Caco-2 (cell line): ENCODE data around the gene ACLY. TPM values are rescaled to one million over a fixed set of nuclear protein-coding genes. Genes with fewer than 3 reads are reported as not detected.
"Not testable (repeated sequence)": the region's sequence is repeated elsewhere in the genome, so short reads cannot be mapped to it uniquely, and the experiment has no call there.

ENCODE experiments used
- BruUV-seq: library from RNA; stranded (reverse); fragments of 400-500 nt; replicated peaks from 2 replicates; lab custom pipeline; 2021; lab: Mats Ljungman, UMichigan
- CTCF ChIA-PET: fragments of 300-600 bp; sonication (Branson Sonifier 250); formaldehyde crosslinking; loops from one replicate; lab custom pipeline; 2022; ENCODE audit warnings: antibody characterized with exemption; lab: Charles Lee
- POLR2A ChIA-PET: fragments of 300-600 bp; sonication (Branson Sonifier 250); formaldehyde crosslinking; loops from one replicate; lab custom pipeline; 2022; ENCODE audit warnings: antibody characterized with exemption; lab: Charles Lee
- DNase-seq, 2 experiments: peaks; one replicate each; pipeline versions ENCODE4 v3.0.0 to v3.0.0-alpha.2; 2020 to 2022
- H3K27me3 ChIP-seq: replicated peaks from 2 replicates; pipeline ENCODE4 v1.6.0; 2011; ENCODE audit warnings: low read length; ENCODE audit not compliant: control insufficient read depth, insufficient read depth
- H3K36me3 ChIP-seq: 2 replicates; pipeline ENCODE4 v1.5.1; 2011; ENCODE audit warnings: low read length; ENCODE audit not compliant: control insufficient read depth, insufficient read depth
- H3K4me1 ChIP-seq: fragments of 250-450 bp; sonication (Bioruptor Pico); 2 replicates; pipeline ENCODE4 v1.5.1; 2020; ENCODE audit warnings: mild to moderate bottlenecking
- H3K4me3 ChIP-seq: 2 replicates; pipeline ENCODE4 v1.5.1; 2011; ENCODE audit warnings: low read depth, mild to moderate bottlenecking, control low read depth, low read length
- H3K9me3 ChIP-seq: fragments of 250-450 bp; sonication (Bioruptor Pico); 2 replicates; pipeline ENCODE4 v1.5.1; 2020; ENCODE audit warnings: mild to moderate bottlenecking, moderate library complexity
- H3K27ac Mint-ChIP-seq: one replicate; pipeline ENCODE4 v1.8.0; 2022; ENCODE audit warnings: mixed read lengths; ENCODE audit not compliant: unreplicated experiment
- H3K27me3 Mint-ChIP-seq: one replicate; pipeline ENCODE4 v1.8.0; 2022; ENCODE audit warnings: mixed read lengths; ENCODE audit not compliant: insufficient read depth, unreplicated experiment
- H3K36me3 Mint-ChIP-seq: one replicate; pipeline ENCODE4 v1.8.0; 2022; ENCODE audit warnings: mild to moderate bottlenecking, mixed read lengths; ENCODE audit not compliant: insufficient read depth, unreplicated experiment
- H3K4me1 Mint-ChIP-seq: one replicate; pipeline ENCODE4 v1.8.0; 2022; ENCODE audit warnings: low read depth, mixed read lengths; ENCODE audit not compliant: unreplicated experiment
- H3K4me3 Mint-ChIP-seq: one replicate; pipeline ENCODE4 v1.8.0; 2022; ENCODE audit warnings: mild to moderate bottlenecking, moderate library complexity, mixed read lengths; ENCODE audit not compliant: unreplicated experiment
- H3K9me3 Mint-ChIP-seq: one replicate; pipeline ENCODE4 v1.8.0; 2022; ENCODE audit warnings: mixed read lengths; ENCODE audit not compliant: unreplicated experiment
- CTCF ChIP-seq, 2 experiments: fragments of 200-600 bp in 1 of 2; IDR thresholded peaks; 1 replicate in 1 of 2; 2 replicates in 1 of 2; pipeline versions ENCODE4 v1.5.1 to v1.8.0; 2011 to 2022; ENCODE audit warnings: antibody characterized with exemption in 1 of 2, control low read depth in 1 of 2, inconsistent platforms in 1 of 2, low read depth in 1 of 2, low read length in 1 of 2, mild to moderate bottlenecking in 1 of 2, moderate library complexity in 1 of 2; ENCODE audit not compliant: insufficient read depth in 1 of 2, severe bottlenecking in 1 of 2, unreplicated experiment in 1 of 2
- intact Hi-C: fragments of 100-400 bp; cut with micrococcal nuclease; formaldehyde crosslinking; loops from one replicate; pipeline ENCODE4 v1.10.0; 2022; ENCODE audit not compliant: unreplicated experiment
- total RNA-seq: library from RNA; stranded (reverse); gene quantifications from 2 replicates; pipeline ENCODE4 v1.2.3, GENCODE V29; 2022

Gene ACLY
- total RNA-seq, 1 experiment from 2014 or later: 246 TPM

DNA sequence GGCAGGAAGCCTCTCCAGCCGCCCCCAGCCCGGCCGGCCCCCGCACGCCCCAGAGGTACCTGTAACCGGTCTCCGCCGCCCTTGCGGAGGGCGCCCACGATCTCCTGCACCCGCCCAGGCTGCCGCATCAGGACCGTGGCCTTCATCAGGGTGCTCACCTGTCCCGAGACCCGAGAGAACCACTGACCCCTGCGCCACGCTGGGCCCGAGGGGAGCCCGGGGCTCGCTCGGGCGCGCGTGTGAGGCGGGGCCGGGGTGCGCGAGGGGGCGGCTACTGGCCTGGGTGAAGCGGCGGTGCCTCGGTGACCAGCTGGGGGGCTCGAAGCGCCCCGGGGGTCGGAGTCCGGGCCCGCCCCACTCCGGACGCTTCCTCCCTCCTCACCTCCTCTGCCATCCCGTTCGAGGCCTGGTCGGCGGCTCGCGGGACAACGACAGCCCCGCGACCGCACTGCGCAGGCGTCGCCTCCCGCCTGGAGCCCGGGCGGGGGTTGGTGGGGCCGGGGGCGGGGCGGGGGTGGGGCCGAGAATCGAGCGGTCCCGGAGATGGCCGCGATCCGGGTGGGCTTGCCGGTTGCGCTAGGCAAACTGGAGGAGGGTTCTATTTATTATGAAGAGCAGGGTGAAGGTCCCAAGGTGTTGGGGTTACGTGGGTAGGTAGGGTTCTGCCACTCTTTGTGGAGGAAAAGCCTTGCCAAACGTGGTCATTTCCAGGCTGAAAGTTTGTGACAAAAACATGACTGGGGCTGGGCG lies 82.8 kb downstream of the ACLY start, which contains the start of gene NT5C3B:
Gene NT5C3B (minus strand): TSS at position 433 of the 750 bp plus-strand sequence. CDS start 39 bp downstream, at position 394.
- ChIA-PET CTCF (interaction anchor here (0.5 to 0.7 kb wide), 2 partner anchors 141 to 151 kb away, joined by 3 to 4 read pairs; no protein-coding TSS in a partner anchor), POLR2A (interaction anchor here (0.7 kb wide), 1 partner anchor 148 kb away, joined by 3 read pairs; no protein-coding TSS in a partner anchor)
- Histone ChIP-seq H3K36me3 (peaks cover 2% of the 10 kb centered on the region), H3K9me3 (no peaks in the 10 kb centered on the region), H3K4me3 (peak within 1 kb of the TSS; percentile 74), H3K27me3 (no peaks in the 10 kb centered on the region), H3K4me1 (0 out of 2 replicates have a peak, but pooled peaks cover 3% of the 10 kb centered on the region)
- Mint-ChIP-seq H3K27ac (peak within 1 kb of the TSS; percentile 39), H3K4me1 (peaks cover 8% of the 10 kb centered on the region), H3K36me3 (peaks cover 20% of the 10 kb centered on the region), H3K4me3 (peak within 1 kb of the TSS; percentile 78), H3K9me3 (no peaks in the 10 kb centered on the region), H3K27me3 (no peaks in the 10 kb centered on the region)
- BruUV-seq: no TSS peak
- TF ChIP-seq CTCF (IDR thresholded peaks at IDR 0.05; ENCODE audit: insufficient read depth in 1 of 2, low read depth in 1 of 2, low read length in 1 of 2, severe bottlenecking in 1 of 2, unreplicated experiment in 1 of 2): no peak
- DNase-seq: peak; percentile 71 to 80
- intact Hi-C loops: no loop called here

DNA sequence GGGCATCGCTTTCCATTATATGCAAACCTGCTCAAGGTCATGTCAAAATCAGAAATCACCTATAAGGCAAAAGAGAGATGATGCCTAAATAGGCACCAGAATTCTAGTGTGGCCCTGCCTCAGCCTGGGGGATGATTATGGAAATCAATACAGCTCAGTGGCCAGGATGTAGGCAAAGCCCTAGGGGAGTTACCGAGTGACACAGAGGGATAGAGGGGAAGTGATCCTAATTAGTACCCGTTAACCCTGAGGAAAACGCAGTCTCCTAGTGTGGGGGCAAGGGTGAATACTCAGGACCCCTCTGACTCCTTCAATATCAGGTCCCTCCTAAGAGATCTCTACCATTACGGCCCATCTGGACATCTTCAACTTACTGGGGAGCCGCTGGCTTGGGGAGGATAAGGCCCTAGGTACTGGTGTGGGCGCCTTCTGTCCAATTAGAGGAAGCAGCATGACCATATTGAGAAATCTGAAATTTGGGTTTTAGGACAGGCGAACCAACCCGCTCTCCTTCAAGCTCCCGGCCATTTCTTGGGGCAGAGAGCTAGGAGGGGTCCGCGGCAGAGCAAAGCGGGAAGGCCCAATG lies 83.4 kb downstream of the ACLY start:
- Histone ChIP-seq H3K36me3 (peaks cover 2% of the 10 kb centered on the region), H3K27me3 (no peaks in the 10 kb centered on the region), H3K9me3 (no peaks in the 10 kb centered on the region), H3K4me3 (peak overlapping the region; percentile 74), H3K4me1 (0 out of 2 replicates have a peak, but pooled peaks cover 3% of the 10 kb centered on the region)
- Mint-ChIP-seq H3K27me3 (no peaks in the 10 kb centered on the region), H3K4me1 (peaks cover 8% of the 10 kb centered on the region), H3K27ac (peak overlapping the region; percentile 39), H3K9me3 (no peaks in the 10 kb centered on the region), H3K4me3 (peak overlapping the region; percentile 78), H3K36me3 (peaks cover 26% of the 10 kb centered on the region)
- no TSS peak for BruUV-seq
- intact Hi-C loops: no loop called here
- ChIA-PET POLR2A (no interaction called here), CTCF (interaction anchor here (0.7 to 1.1 kb wide), 2 partner anchors 24 to 150 kb away, joined by 3 read pairs; partner anchors contain the start of gene P3H4)
- no peak for TF ChIP-seq CTCF (IDR thresholded peaks at IDR 0.05; ENCODE audit: insufficient read depth in 1 of 2, low read depth in 1 of 2, low read length in 1 of 2, severe bottlenecking in 1 of 2, unreplicated experiment in 1 of 2)
- DNase-seq: no peak

DNA sequence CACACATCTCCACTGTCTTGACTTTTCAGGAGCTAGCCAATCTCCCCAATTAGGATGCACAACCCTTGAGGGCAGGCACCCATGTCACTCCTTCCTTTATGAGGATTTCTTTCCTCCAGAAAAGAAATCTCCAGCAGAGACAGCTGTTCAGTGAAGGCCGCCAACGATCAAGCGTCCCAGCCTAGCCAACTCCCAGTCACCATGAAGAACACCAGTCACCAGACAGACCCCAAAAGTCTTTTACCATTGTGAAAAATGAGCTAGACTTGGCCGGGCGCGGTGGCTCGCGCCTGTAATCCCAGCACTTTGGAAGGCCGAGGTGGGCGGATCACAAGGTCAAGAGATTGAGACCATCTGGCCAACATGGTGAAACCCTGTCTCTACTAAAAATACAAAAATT lies 88.8 kb downstream of the ACLY start:
- H3K27me3 ChIP-seq, H3K9me3 Mint-ChIP-seq, intact Hi-C loops, BruUV-seq, H3K4me1 Mint-ChIP-seq, H3K27ac Mint-ChIP-seq, H3K27me3 Mint-ChIP-seq, H3K36me3 ChIP-seq, H3K4me1 ChIP-seq, H3K4me3 ChIP-seq, H3K4me3 Mint-ChIP-seq, DNase-seq, CTCF ChIA-PET, POLR2A ChIA-PET, H3K9me3 ChIP-seq: not testable (repeated sequence)
- peaks cover 68% of the 10 kb centered on the region for H3K36me3 Mint-ChIP-seq
